Glutamatergic neuron (in vitro differentiated cells): ENCODE measurements around the gene KHNYN. TPM values are rescaled to one million over a fixed set of nuclear protein-coding genes. Genes with fewer than 3 reads are reported as not detected.

Experiments used
- DNase-seq: peaks from one replicate; pipeline ENCODE4 v3.0.0; 2022
- H3K27ac Mint-ChIP-seq: one replicate; pipeline ENCODE4 v1.8.0; 2020; ENCODE audit warnings: mild to moderate bottlenecking, mixed read lengths, inconsistent platforms; ENCODE audit not compliant: unreplicated experiment
- H3K27me3 Mint-ChIP-seq: one replicate; pipeline ENCODE4 v1.8.0; 2020; ENCODE audit warnings: mild to moderate bottlenecking, moderate library complexity, mixed read lengths, inconsistent platforms; ENCODE audit not compliant: unreplicated experiment
- H3K36me3 Mint-ChIP-seq: one replicate; pipeline ENCODE4 v1.8.0; 2020; ENCODE audit warnings: mild to moderate bottlenecking, mixed read lengths, inconsistent platforms; ENCODE audit not compliant: unreplicated experiment
- H3K4me1 Mint-ChIP-seq: one replicate; pipeline ENCODE4 v1.8.0; 2020; ENCODE audit warnings: mild to moderate bottlenecking, low read depth, mixed read lengths, inconsistent platforms; ENCODE audit not compliant: unreplicated experiment
- H3K4me3 Mint-ChIP-seq: one replicate; pipeline ENCODE4 v1.8.0; 2020; ENCODE audit warnings: mild to moderate bottlenecking, mixed read lengths, inconsistent platforms; ENCODE audit not compliant: unreplicated experiment
- H3K9me3 Mint-ChIP-seq: one replicate; pipeline ENCODE4 v1.8.0; 2020; ENCODE audit warnings: mild to moderate bottlenecking, moderate library complexity, mixed read lengths, inconsistent platforms; ENCODE audit not compliant: unreplicated experiment
- CTCF ChIP-seq: fragments of 200-600 bp; sonication (generic); IDR thresholded peaks from one replicate; pipeline ENCODE4 v1.5.0; 2021; ENCODE audit not compliant: partially characterized antibody, unreplicated experiment
- total RNA-seq: library from RNA; stranded (reverse); fragmentation: NEBNext Ultra II Directional; extraction: Animal tissue kit (Norgen Biotek cat#: 25700); gene quantifications from one replicate; pipeline ENCODE4 v1.2.1, GENCODE V29; 2021; ENCODE audit not compliant: unreplicated experiment

KHNYN gene
- total RNA-seq, 1 donor from 2014 or later, result 28.9 TPM

- no peaks in the 10 kb centered on the region for H3K9me3 Mint-ChIP-seq
- H3K27ac Mint-ChIP-seq, result no peak overlapping the region
- no peak for DNase-seq
- TF ChIP-seq CTCF, result no peak
- no peak overlapping the region for H3K4me3 Mint-ChIP-seq
- no peaks in the 10 kb centered on the region for H3K36me3 Mint-ChIP-seq
- no peaks in the 10 kb centered on the region for H3K27me3 Mint-ChIP-seq
- no peaks in the 10 kb centered on the region for H3K4me1 Mint-ChIP-seq
Measured at GRCh38 chr14:24427537-24428508, 1.9 kb upstream of the KHNYN start.

GRCh38 chr14:24428628-24429394 is 943 bp upstream of the KHNYN start:
- H3K27ac Mint-ChIP-seq, result no peak overlapping the region
- H3K4me1 Mint-ChIP-seq, result no peaks in the 10 kb centered on the region
- no peaks in the 10 kb centered on the region for H3K27me3 Mint-ChIP-seq
- H3K36me3 Mint-ChIP-seq, result no peaks in the 10 kb centered on the region
- H3K4me3 Mint-ChIP-seq, result peak overlapping the region; percentile 83
- H3K9me3 Mint-ChIP-seq, result no peaks in the 10 kb centered on the region
- no peak for TF ChIP-seq CTCF
- DNase-seq, result no peak

DNA sequence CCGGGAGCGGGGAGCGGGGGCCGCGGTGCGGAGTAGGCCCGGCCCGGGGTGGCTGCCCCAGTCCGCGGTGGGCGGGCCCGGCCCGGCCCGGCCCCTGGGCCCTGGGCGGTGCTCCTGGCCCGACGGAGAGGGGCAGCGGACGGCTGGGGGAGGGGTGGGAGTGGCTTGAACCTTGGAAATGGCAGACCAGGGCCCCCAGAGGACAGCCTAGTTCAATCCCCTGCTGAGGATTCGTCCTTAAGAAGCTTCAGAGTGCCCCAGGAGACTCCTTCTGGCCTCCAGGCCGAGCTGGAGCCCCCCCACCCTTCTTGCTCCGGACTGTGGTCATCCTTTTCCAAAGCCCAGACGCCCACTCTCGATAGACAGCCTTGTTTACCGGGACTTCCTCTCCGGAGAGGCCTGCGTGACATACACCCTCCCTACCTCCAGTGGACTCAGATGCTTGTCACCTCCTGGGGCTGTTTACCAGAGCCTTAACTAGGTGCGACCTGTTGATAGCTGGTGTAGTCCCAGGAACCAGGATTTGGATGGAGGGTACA is 458 bp downstream of the KHNYN start:
- H3K27ac Mint-ChIP-seq, result peak overlapping the region; percentile 48
- peaks cover 2% of the 10 kb centered on the region for H3K27me3 Mint-ChIP-seq
- peak; percentile 64 for DNase-seq
- no peaks in the 10 kb centered on the region for H3K4me1 Mint-ChIP-seq
- peak overlapping the region; percentile 80 for H3K4me3 Mint-ChIP-seq
- no peak for TF ChIP-seq CTCF
- no peaks in the 10 kb centered on the region for H3K9me3 Mint-ChIP-seq
- H3K36me3 Mint-ChIP-seq, result no peaks in the 10 kb centered on the region

DNA sequence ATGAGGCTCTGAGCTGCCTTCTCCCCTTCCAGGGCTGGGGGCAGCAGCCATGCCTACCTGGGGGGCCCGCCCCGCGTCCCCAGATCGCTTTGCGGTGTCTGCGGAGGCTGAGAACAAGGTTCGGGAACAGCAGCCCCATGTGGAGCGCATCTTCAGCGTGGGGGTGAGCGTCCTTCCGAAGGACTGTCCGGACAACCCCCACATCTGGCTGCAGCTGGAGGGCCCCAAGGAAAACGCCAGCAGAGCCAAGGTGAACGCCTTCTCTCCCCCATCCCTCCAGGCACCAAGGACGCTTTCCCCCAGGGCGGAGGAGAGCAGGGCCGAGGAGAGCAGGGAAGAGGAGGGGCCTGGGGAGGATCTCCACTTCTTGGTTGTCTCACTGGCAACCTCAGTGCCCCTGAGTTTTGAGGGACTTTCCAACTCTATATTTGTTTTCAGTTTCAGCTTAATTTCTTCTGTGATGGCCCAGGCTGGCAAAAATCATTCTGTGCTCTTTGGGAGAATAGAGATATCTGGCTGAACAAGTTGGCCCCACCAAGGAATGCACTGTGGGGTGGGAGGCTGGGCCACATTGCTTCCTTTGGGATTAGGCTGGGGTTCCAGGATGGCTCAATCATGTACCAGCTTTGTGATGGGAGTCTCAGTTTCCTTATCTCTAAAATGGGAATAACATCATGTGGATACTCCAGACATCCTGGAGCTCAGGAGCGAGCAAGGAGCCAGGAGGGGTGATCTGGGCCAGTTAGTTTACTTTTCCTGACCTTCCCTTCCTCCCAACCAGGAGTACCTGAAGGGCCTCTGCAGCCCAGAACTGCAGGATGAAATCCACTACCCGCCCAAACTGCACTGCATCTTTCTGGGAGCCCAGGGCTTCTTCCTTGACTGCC is 1.2 kb downstream of the KHNYN start:
- DNase-seq, result no peak
- no peak for TF ChIP-seq CTCF
- peaks cover 2% of the 10 kb centered on the region for H3K27me3 Mint-ChIP-seq
- peak overlapping the region; percentile 80 for H3K4me3 Mint-ChIP-seq
- H3K27ac Mint-ChIP-seq, result peak overlapping the region; percentile 17
- H3K9me3 Mint-ChIP-seq, result no peaks in the 10 kb centered on the region
- no peaks in the 10 kb centered on the region for H3K36me3 Mint-ChIP-seq
- no peaks in the 10 kb centered on the region for H3K4me1 Mint-ChIP-seq
